A549 (cell line): ENCODE data around the gene ZNF385B.

ENCODE experiments used
- CHD2 ChIP-seq: fragments of 150-350 bp; IDR thresholded peaks from 2 replicates; pipeline ENCODE4 v1.6.1; 2014; ENCODE audit warnings: low read length; ENCODE audit not compliant: partially characterized antibody
- CTCF ChIP-seq: fragments of >200 bp; sonication (Bioruptor Twin); formaldehyde crosslinking; IDR thresholded peaks from 3 replicates; pipeline ENCODE4 v1.5.1; 2016
- EHMT2 ChIP-seq: fragments of 200-600 bp; sonication (generic); IDR thresholded peaks from 2 replicates; pipeline ENCODE4 v1.6.1; 2016; ENCODE audit warnings: antibody characterized with exemption, low read depth, mild to moderate bottlenecking, moderate library complexity
- FOXS1 ChIP-seq: fragments of 250-450 bp; sonication (Bioruptor Pico); IDR thresholded peaks from 2 replicates; pipeline ENCODE4 v1.5.0; 2020; ENCODE audit warnings: mild to moderate bottlenecking, moderate library complexity
- JUNB ChIP-seq: fragments of >200 bp; sonication (Bioruptor Twin); formaldehyde crosslinking; IDR thresholded peaks from 2 replicates; pipeline ENCODE4 v1.6.1; 2016
- KDM5A ChIP-seq: fragments of 200-600 bp; sonication (generic); IDR thresholded peaks from 2 replicates; pipeline ENCODE4 v1.6.1; 2016; ENCODE audit warnings: antibody characterized with exemption, mild to moderate bottlenecking
- MYC ChIP-seq: IDR thresholded peaks from 2 replicates; pipeline ENCODE4 v1.6.1; 2012; ENCODE audit warnings: mild to moderate bottlenecking, inconsistent platforms, low read length, improper control_type of control experiment, borderline replicate concordance
- NFE2L2 ChIP-seq: fragments of 150-350 bp; conservative IDR thresholded peaks from 2 replicates; pipeline ENCODE4 v1.6.1; 2014; ENCODE audit warnings: low read length
- RAD21 ChIP-seq, 2 experiments: fragments of >200 bp in 1 of 2; sonication (Bioruptor Twin) in 1 of 2; formaldehyde crosslinking in 1 of 2; IDR thresholded peaks in 1 of 2; conservative IDR thresholded peaks in 1 of 2; 2 replicates in 1 of 2; 3 replicates in 1 of 2; pipeline ENCODE4 v1.6.1; 2012 to 2018; ENCODE audit warnings: inconsistent platforms in 1 of 2
- REST ChIP-seq: fragments of 200-600 bp; sonication (generic); IDR thresholded peaks from 2 replicates; pipeline ENCODE4 v1.6.1; 2016; ENCODE audit warnings: antibody characterized with exemption, mild to moderate bottlenecking, moderate library complexity

GRCh38 chr2:179664972-179665812, 196.2 kb downstream of the ZNF385B start:
- TF ChIP-seq CTCF, result no peak
- no peak for TF ChIP-seq RAD21 (conservative IDR thresholded peaks at IDR 0.05 in 1 of 2, IDR thresholded peaks at IDR 0.05 in 1 of 2)
- no peak for TF ChIP-seq FOXS1 (CRISPR knock-in tag)
- TF ChIP-seq KDM5A, result no peak
- TF ChIP-seq JUNB, result no peak
- TF ChIP-seq EHMT2, result no peak
- TF ChIP-seq NFE2L2, result no peak
- TF ChIP-seq MYC, result no peak
- no peak for TF ChIP-seq CHD2
- no peak for TF ChIP-seq REST
